Hematopoietic multipotent progenitor cell treated with erythropoietin and hydrocortisone succinate and interleukin-3 and kit ligand, for 17 days (in vitro differentiated cells): ENCODE data around the gene ETS2.
"Not testable (repeated sequence)": the region's sequence is repeated elsewhere in the genome, so short reads cannot be mapped to it uniquely, and the experiment has no call there.

Experiments
- DNase-seq: peaks from one replicate; pipeline ENCODE4 v3.0.0-alpha.2; 2015; ENCODE audit warnings: low spot score

The ETS2 gene

DNA sequence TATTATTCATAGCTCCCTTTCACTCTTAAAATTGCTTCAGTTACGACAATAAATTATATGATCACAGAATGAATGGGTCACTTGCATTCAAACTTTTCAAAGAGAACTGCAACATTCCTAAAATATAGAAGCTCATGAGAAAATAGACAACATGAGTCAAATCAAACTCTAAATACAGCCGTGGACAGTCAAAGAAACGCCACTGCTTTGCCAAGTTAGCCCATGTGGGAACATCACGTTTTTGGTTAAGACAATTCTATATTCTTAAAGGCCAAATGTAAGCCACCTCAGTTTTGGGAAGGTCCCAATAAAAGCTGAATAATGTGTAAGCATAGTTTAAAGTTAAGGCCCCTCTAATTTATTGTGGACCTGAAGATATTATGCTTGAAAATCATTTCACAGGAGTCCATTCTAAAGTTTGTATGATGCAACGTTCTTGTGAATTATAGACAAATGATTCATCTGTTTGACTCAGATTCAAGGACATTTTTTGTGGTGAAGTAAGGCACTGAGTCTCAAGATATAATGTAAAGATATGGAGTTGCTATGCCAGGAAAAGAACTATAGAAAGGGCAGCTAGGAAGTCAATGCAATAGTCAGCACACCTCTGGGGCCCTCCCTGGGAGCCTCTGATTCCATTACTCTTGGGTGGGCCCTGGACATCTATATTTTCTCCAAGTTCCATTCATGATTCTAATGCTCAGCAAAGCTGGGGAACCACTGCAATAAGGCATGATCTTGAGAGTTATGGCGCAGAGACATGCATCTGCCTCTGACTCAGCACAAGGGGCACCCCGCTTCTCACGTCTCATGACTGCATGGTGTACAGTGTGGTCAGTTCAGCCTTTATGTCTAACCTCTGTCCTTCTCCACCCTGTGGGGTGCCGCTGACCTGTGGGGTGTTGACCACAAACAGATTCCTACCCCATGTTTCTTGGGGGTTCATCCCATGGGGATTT is 33.9 kb downstream of the ETS2 start:
- DNase-seq, result no peak

- DNase-seq, result no peak
Measured at GRCh38 chr21:38840456-38841300, 34.9 kb downstream of the ETS2 start.

- DNase-seq, result no peak
Measured at GRCh38 chr21:38841472-38841871, 35.7 kb downstream of the ETS2 start.

DNA sequence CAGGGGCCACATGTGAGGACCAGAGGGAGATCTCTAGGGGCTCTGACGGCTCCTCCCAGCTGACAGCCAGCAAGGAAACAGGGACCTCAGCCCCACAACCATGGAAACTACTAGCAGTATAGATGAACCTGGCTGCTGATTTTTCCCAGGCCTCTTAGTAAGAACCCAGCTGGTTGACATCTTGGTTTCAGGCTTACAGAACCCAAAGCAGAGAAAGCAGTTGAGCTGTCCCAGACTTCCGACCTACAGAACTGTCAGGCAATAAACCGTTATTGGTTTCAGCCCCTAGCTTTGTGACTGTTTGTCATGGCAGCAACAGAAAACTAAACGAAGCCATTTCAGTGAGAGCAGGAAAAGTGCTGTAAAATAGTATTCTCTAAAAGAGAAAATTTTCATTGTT is 36.4 kb downstream of the ETS2 start:
- no peak for DNase-seq

GRCh38 chr21:38843379-38843778 is 37.6 kb downstream of the ETS2 start:
- no peak for DNase-seq

GRCh38 chr21:38843806-38844503 is 38.2 kb downstream of the ETS2 start:
- DNase-seq, result no peak

DNA sequence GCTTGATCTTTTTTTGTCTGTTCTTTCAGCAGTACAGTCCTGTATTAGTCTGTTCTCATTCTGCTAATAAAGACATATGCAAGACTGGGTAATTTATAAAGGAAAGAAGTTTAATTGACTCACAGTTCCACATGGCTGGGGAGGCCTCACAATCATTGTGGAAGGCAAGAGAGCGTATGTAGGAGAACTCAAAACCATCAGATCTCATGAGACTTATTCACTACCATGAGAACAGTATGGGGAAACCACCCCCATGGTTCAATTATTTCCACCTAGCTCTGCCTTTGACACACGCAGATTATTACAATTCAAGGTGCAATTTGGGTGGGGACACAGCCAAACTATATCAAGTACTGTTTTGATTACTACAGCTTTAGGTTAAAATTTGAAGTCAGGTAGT is 39.6 kb downstream of the ETS2 start:
- DNase-seq, result not testable (repeated sequence)

DNA sequence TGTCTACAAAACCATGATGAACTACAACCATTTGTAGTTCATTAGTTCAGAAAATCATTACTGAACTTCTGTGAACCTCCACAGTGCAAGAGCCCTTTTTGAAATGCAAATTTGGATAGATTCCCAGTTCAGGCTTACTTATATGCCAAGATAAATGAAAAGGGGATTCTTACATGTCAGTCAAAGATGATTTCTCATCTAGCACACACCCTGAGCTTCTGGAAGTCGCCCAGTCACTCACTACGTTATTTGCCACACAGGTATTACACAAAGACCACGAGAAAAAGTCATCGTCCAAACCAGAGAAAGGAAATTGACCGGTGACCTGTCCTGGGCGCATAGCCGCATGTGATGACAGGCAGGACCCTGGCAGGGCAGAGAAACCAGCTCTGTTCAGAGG is 41.8 kb downstream of the ETS2 start:
- DNase-seq, result no peak

DNA sequence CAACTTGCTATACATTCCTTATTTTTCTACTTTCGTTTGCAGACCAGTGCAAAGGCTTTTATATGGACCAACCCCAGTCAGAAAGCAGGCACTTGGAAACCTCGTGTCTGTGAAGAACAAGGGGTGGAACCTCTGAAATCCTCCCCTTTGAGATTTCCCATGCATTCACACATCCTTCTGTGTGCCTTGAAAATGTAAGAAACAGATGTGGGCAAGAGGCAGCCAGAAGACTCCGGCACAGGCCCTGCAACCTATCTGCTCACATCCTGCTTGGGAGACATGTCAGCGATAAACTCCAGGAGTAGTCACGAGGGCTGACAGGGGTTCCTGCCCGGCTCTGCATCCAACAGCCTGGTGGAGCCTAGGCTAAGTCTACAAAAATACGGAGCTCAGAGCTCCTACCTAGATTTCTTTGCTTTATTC is 42.5 kb downstream of the ETS2 start:
- no peak for DNase-seq

DNA sequence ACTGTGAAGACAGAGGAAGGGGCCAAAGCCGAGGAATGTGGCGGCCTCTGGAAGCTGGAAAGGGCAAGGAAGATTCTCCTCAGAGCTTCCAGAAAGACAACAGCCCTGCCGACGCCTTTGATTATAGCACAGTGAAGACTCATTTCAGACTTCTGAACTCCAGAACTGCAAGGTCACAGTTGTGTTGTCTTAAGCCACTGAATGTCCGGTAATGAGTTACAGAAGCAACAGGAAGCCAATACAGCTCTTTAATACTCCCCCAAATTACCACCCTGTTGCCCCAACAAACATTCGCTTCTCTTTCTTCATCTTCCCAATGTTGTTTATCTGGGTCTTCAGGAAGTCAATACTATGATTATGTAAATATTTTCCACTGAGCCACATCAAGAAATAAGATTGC is 44.0 kb downstream of the ETS2 start:
- DNase-seq, result no peak

DNA sequence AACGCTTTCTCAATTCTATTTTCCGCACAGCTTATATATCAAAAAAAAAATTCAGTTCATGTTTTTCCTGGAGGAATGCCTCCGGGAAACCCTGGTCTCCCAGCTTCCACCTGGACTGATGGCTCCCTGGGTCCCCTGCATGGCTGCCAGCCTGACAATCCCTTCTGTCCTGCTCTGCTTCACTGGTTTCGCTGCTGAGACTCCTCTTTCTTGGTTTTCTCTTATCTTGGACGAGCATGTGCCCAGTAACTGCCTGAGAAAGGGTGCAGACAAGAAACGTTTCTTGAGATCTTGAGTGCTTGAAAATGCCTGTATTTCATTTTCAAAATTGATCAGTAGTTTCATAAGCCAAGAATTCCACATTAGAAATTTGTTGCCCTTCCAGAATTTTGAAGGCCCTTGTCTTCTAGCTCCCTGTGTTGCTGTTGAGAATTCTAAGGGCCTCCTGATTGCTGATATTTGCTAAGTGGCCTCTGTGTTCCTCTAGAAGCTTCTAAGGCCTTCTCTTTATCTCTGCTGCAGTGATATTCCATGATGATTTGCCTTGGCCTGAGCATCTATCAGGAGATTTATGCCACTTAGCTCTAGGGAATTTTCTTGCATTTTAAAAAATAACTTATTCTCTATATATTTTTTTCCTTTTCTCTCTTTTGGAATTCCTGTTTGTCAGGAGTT is 44.7 kb downstream of the ETS2 start:
- DNase-seq, result no peak

DNA sequence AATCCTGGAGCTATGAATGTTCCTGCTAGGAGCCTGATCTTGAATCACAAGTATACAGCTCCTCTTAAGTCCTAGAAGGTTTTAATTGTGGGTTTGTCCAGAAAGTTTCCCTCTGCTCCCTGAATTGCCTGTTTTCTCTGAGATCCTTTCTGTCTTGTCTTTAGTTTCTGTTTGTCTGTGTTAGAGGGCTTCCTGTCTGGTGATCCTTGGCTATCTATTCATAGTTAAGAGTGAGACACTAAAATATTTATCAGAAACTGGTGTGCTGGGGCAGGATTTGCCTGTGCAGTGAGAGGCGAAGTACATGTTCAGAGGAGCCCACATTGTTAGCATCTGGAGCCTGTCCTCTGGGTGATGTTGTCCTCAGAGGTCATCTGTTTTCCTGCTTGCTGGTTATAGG is 45.4 kb downstream of the ETS2 start:
- DNase-seq, result no peak

- no peak for DNase-seq
Measured at GRCh38 chr21:38852278-38852677, 46.5 kb downstream of the ETS2 start.

DNA sequence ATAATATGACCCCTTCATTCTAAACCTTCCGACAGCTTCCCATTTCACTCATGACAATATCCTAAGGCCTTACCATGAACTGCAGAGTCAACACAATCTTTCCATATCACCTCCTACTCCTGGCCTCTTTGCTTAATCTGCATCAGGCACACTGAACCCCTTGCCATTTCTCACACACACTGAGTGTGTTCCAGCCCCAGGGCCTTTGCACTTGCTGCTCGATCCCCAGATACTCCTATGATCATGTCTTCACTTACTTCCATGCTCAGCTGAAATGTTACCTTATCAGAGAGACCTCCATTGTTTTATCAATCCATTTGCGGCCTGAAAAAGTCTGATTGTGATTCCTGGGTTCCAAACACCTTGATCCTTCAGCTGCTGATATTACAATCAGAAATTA is 47.0 kb downstream of the ETS2 start:
- DNase-seq, result no peak

GRCh38 chr21:38853421-38853919 is 47.7 kb downstream of the ETS2 start:
- no peak for DNase-seq

DNA sequence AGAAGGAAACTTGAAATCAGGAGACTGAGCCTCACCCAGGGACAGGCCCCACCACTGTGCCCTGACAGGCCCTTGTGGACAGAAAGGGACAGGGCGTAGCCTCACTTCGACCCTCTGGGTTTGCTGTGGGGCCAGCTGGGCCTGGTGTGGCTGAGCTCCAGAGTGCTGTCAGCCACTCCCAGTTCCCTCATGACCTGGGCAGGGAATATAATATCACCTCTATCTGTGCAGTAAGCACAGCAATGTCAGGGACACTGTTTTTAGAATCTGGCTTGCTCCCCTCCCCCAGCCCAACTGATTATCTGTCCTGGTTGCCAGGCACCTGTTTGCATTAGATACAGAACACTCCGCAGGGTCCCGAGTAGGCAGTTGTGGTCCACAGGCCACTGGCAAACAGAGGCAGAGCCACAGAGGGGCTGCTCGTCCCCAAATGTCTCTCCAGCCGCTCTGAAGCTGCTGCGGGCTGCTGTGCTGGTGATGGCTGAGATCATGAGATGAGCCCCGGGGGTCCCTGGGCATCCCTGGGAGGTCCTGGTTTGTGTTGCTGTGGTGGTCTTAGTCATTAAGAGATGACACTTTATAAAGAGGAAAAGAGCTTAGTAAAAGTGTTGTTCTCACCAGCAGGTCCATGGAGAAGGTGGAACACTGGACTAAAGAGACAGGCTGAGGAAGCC is 51.6 kb downstream of the ETS2 start:
- DNase-seq, result no peak

DNA sequence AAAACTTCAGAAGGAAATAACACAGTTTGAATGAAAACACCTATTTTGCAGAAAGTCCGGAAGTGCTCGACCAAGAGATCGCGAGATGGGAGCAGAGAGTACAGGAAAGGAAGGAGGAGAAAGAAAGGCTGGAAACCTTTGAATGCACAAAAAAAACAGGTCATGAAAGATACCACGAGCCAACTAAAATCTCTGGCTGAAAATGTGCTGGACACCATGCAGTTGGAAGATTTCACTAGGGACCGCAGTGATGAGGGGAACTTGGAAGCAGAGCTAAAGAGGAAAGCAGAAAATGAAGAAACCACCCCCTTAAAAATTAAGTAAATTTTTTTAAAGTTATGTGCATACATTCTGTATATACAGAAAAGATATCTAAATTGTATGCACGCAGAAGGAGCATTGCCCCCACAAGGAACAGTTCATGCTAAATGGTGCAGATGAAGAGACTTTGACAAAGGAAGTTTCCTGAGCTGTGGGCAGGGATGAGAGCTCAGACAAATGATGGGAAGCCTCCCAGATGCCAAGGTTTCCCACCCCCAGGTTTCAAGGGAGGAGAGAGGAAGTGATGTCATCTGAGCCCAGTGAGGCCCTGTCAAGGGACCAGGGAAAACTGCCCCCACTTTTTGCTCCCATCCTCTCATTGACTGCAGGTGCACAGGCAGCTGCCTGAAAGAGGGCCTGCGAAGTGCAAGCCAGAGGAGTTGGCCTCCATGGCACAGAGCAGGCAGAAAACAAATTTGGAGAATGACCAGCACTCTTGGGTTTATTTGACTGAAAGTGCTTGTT is 52.5 kb downstream of the ETS2 start:
- DNase-seq, result no peak

DNA sequence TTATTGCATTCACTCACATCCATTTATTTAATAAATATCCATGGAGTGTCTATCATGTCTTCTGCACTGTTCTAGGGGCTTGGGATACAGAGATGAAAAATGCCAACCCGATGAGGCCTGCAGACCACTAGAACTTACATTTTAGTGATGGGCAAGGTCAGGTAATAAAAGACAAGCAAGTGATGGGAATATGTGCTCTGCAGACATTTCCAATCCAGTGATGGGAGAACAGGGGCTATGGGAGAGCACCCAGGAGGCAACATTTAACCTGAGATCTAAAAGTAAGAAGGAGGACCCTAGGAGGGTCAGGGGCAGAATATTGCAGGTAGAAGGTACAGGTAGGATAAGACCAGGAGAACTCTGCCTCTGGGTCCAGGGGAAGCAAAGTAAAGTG is 53.1 kb downstream of the ETS2 start:
- no peak for DNase-seq

DNA sequence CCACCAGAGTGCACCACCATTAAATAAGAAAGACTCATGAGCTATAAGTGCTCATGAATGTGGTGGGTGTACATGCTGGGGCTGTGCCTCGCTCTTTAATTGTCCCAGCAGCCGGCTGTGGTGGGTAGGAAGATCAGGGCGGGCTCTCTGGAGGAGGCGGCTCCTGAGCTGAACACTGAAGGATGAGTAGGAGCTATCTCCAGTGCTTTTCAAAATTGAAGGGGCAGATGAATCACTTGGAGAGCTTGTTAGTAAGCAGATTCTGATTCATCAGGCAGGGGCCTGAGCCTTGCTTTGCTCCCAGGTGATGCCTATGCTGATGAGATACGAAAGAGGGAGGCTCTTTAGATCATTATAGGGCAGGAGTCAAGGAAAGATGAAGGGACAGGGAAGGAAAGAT is 54.1 kb downstream of the ETS2 start:
- no peak for DNase-seq

DNA sequence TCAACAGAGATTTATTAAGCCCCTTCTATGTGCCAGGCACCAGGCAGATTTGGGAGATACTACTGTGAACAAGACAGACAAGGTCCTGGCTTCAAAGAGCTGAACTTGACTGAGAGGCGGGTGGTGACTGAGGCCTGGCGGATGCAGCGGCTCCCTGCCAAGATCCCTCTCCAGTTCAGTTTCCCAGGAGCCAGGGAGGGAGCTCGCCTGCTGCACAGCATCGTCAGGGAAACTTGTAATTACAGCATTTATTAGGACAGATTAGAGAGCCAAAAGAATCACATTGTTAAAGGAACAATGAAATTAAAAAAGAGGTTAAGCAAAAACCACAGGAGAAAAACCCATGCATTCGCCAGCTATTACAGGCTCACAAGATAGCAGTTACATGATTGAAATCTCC is 55.3 kb downstream of the ETS2 start:
- no peak for DNase-seq
